Stimulated activated CD8-positive, alpha-beta memory T cell treated with anti-CD3 and anti-CD28 coated beads, Interleukin-7, amount 100 ng/mL, for 48 hours (primary cell): ENCODE data around the gene DNAH3.

Experiments
- DNase-seq, 2 donors: peaks; one replicate each; pipeline ENCODE4 v3.0.0-alpha.2; 2020; ENCODE audit warnings: low read depth in 1 of 2; ENCODE audit errors: extremely low read depth in 1 of 2

DNAH3 gene

GRCh38 chr16:20889625-20890275 is 260.9 kb downstream of the DNAH3 start:
- no peak for DNase-seq

- DNase-seq = no peak
Observed at GRCh38 chr16:20887207-20887606, 263.4 kb downstream of the DNAH3 start.

GRCh38 chr16:20886320-20886719 is 264.3 kb downstream of the DNAH3 start:
- no peak for DNase-seq

GRCh38 chr16:20884240-20884556 is 266.4 kb downstream of the DNAH3 start:
- peak in 1 of 2 donors; percentile 53 for DNase-seq

- no peak for DNase-seq
Observed at GRCh38 chr16:20883554-20884239, 266.9 kb downstream of the DNAH3 start.
